DND-41 (cell line): ENCODE measurements around the gene CD83.

ENCODE experiments used
- ATAC-seq: fragments of 200-7000 bp; cut with Tn5 transposase; 3 replicates; pipeline ENCODE4 v1.9.1; 2021; ENCODE audit warnings: low read depth; ENCODE audit not compliant: insufficient read depth
- DNase-seq: peaks from one replicate; pipeline ENCODE4 v3.0.0-alpha.2; 2020
- H2AFZ ChIP-seq: 2 replicates; pipeline ENCODE4 v1.6.0; 2012; ENCODE audit warnings: low read depth, low read length
- H3K27ac ChIP-seq: 2 replicates; pipeline ENCODE4 v1.5.1; 2012; ENCODE audit warnings: low read length, inconsistent platforms
- H3K27me3 ChIP-seq: fragments of 200-600 bp; sonication (generic); 2 replicates; pipeline ENCODE4 v1.6.0; 2012; ENCODE audit warnings: low read length, mild to moderate bottlenecking, inconsistent platforms; ENCODE audit not compliant: insufficient read depth, poor library complexity
- H3K36me3 ChIP-seq: 2 replicates; pipeline ENCODE4 v1.5.1; 2012; ENCODE audit warnings: low read length, inconsistent platforms; ENCODE audit not compliant: insufficient read depth
- H3K4me1 ChIP-seq: 2 replicates; pipeline ENCODE4 v1.5.1; 2012; ENCODE audit warnings: mild to moderate bottlenecking, low read length; ENCODE audit not compliant: insufficient read depth
- H3K4me2 ChIP-seq: 2 replicates; pipeline ENCODE4 v1.6.0; 2012; ENCODE audit warnings: mild to moderate bottlenecking, moderate library complexity, low read length, inconsistent platforms; ENCODE audit not compliant: insufficient read depth
- H3K4me3 ChIP-seq, 2 experiments: fragments of 200-600 bp in 1 of 2; shearing (Covaris generic) in 1 of 2; 2 replicates each; pipeline ENCODE4 v1.5.1; 2012 to 2016; ENCODE audit warnings: inconsistent platforms in 2 of 2, low read length in 2 of 2, mild to moderate bottlenecking in 2 of 2, low read depth in 1 of 2, moderate library complexity in 1 of 2
- H3K79me2 ChIP-seq: 2 replicates; pipeline ENCODE4 v1.6.0; 2012; ENCODE audit warnings: low read length, inconsistent platforms; ENCODE audit not compliant: insufficient read depth
- H3K9ac ChIP-seq: 2 replicates; pipeline ENCODE4 v1.6.0; 2012; ENCODE audit warnings: low read depth, mild to moderate bottlenecking, inconsistent platforms, low read length, moderate library complexity
- H3K9me3 ChIP-seq: 2 replicates; pipeline ENCODE4 v1.5.1; 2012; ENCODE audit warnings: low read length, moderate library complexity, mild to moderate bottlenecking, inconsistent platforms; ENCODE audit not compliant: insufficient read depth, severe bottlenecking
- H4K20me1 ChIP-seq: 2 replicates; pipeline ENCODE4 v1.6.0; 2012; ENCODE audit warnings: low read length; ENCODE audit not compliant: insufficient read depth
- CTCF ChIP-seq: IDR thresholded peaks from 2 replicates; pipeline ENCODE4 v1.5.1; 2012; ENCODE audit warnings: borderline replicate concordance, low read length, moderate library complexity, mild to moderate bottlenecking; ENCODE audit not compliant: poor library complexity, severe bottlenecking; ENCODE audit errors: extremely low read depth
- EZH2 ChIP-seq: IDR thresholded peaks from 3 replicates; pipeline ENCODE4 v1.6.1; 2012; ENCODE audit warnings: borderline replicate concordance, low read depth, mild to moderate bottlenecking, moderate library complexity, low read length, inconsistent platforms; ENCODE audit not compliant: severe bottlenecking

Gene CD83

GRCh38 chr6:14153228-14153627 is 35.7 kb downstream of the CD83 start:
- ATAC-seq, result no peak
- TF ChIP-seq CTCF, result no peak
- H3K79me2 ChIP-seq, result no peaks in the 10 kb centered on the region

GRCh38 chr6:14159090-14159489 is 41.5 kb downstream of the CD83 start:
- Histone ChIP-seq H3K9me3 (peaks cover 6% of the 10 kb centered on the region), H3K4me1 (no peaks in the 10 kb centered on the region), H3K79me2 (no peaks in the 10 kb centered on the region), H3K4me2 (no peak overlapping the region), H3K36me3 (no peaks in the 10 kb centered on the region), H2AFZ (no peak overlapping the region), H3K9ac (no peak overlapping the region), H3K27me3 (no peaks in the 10 kb centered on the region), H3K27ac (no peak overlapping the region), H3K4me3 (no peak overlapping the region), H4K20me1 (no peaks in the 10 kb centered on the region)
- ATAC-seq (no peak), DNase-seq (no peak)
- TF ChIP-seq EZH2 (no peak), CTCF (no peak)

More at GRCh38 chr6:14153228-14153627, 35.7 kb downstream of the CD83 start:
- Histone ChIP-seq H3K9ac (no peak overlapping the region), H3K27me3 (no peaks in the 10 kb centered on the region), H2AFZ (no peak overlapping the region), H3K4me3 (no peak overlapping the region), H3K4me1 (no peaks in the 10 kb centered on the region), H4K20me1 (no peaks in the 10 kb centered on the region), H3K36me3 (no peaks in the 10 kb centered on the region), H3K9me3 (peaks cover 3% of the 10 kb centered on the region), H3K4me2 (no peak overlapping the region), H3K27ac (no peak overlapping the region)
- DNase-seq, result no peak

GRCh38 chr6:14162826-14163225 is 45.3 kb downstream of the CD83 start:
- ATAC-seq (no peak), DNase-seq (no peak)
- no peaks in the 10 kb centered on the region for H3K4me1 ChIP-seq
- no peak overlapping the region for H3K4me2 ChIP-seq
- no peaks in the 10 kb centered on the region for H3K36me3 ChIP-seq
- no peaks in the 10 kb centered on the region for H4K20me1 ChIP-seq
- H3K4me3 ChIP-seq, result no peak overlapping the region
- H3K9me3 ChIP-seq, result peaks cover 6% of the 10 kb centered on the region
- H3K79me2 ChIP-seq, result no peaks in the 10 kb centered on the region
- no peak overlapping the region for H3K27ac ChIP-seq
- no peak overlapping the region for H2AFZ ChIP-seq
- H3K9ac ChIP-seq, result no peak overlapping the region
- TF ChIP-seq CTCF (no peak), EZH2 (no peak)
- H3K27me3 ChIP-seq, result no peaks in the 10 kb centered on the region

GRCh38 chr6:14165091-14165490 is 47.5 kb downstream of the CD83 start:
- Histone ChIP-seq H3K4me1 (no peaks in the 10 kb centered on the region), H3K27ac (no peak overlapping the region), H3K9me3 (peaks cover 13% of the 10 kb centered on the region), H3K79me2 (no peaks in the 10 kb centered on the region), H3K27me3 (no peaks in the 10 kb centered on the region), H3K9ac (no peak overlapping the region), H3K36me3 (no peaks in the 10 kb centered on the region), H3K4me2 (no peak overlapping the region), H3K4me3 (no peak overlapping the region), H4K20me1 (no peaks in the 10 kb centered on the region), H2AFZ (no peak overlapping the region)
- DNase-seq (no peak), ATAC-seq (no peak)
- TF ChIP-seq EZH2 (no peak), CTCF (no peak)
